ENCODE results near the gene DNAAF8.

DNAAF8 gene

DNA sequence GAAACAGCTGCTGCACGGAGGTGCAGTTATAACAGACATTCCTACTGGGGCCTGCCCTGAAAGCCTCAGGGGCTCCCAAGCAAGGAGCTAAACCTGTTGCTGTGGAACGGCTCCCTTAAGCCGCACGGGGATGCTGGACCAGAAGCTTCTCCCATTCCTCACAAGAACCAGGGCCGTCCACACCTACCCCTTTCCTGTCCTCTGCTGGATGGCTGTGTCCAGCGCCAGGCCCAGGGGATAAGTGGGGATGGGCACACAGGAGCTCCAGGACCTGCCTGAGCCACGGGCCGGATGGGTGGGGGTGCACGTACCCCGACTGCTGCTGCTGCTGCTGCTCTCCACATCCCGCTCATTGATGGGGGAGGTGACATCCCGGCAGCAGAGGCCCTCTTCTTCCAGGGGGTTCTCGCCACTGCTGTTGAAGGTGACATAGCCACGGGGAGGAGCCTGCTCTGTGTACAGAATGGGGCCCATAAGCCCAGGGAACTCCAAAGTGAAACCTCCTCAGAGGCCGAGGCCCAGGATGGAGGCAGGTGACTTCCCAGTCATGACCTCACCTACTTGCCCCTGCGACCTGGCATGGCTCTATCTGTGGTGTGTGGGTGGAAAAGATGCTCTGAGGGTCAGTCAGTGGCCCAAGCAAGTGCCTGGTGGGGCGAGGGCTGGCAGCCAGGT lies 32.4 kb upstream of the DNAAF8 start:
- H3K27ac ChIP-seq = no peak overlapping the region
- TF ChIP-seq, protein P1, sequence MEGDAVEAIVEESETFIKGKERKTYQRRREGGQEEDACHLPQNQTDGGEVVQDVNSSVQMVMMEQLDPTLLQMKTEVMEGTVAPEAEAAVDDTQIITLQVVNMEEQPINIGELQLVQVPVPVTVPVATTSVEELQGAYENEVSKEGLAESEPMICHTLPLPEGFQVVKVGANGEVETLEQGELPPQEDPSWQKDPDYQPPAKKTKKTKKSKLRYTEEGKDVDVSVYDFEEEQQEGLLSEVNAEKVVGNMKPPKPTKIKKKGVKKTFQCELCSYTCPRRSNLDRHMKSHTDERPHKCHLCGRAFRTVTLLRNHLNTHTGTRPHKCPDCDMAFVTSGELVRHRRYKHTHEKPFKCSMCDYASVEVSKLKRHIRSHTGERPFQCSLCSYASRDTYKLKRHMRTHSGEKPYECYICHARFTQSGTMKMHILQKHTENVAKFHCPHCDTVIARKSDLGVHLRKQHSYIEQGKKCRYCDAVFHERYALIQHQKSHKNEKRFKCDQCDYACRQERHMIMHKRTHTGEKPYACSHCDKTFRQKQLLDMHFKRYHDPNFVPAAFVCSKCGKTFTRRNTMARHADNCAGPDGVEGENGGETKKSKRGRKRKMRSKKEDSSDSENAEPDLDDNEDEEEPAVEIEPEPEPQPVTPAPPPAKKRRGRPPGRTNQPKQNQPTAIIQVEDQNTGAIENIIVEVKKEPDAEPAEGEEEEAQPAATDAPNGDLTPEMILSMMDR (conservative IDR thresholded peaks at IDR 0.05) = no peak

DNA sequence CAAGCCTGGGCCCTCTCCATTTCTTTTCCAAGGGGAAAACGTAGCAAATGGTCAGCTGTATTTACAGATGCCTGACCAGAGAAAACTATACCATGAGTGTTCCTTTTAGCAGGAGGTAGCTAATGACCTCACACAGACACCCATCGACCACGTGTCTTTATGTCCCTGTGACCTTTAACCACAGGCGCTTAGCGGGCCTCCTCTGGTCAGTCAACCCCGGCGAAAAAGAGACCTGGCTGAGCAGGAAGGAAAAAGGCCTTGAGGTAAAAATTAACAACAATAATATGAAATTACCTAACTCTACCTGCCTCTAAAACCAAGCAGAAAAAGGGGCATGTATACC lies 31.9 kb upstream of the DNAAF8 start:
- no peak overlapping the region for H3K27ac ChIP-seq
- TF ChIP-seq, protein P1 (conservative IDR thresholded peaks at IDR 0.05) = no peak

DNA sequence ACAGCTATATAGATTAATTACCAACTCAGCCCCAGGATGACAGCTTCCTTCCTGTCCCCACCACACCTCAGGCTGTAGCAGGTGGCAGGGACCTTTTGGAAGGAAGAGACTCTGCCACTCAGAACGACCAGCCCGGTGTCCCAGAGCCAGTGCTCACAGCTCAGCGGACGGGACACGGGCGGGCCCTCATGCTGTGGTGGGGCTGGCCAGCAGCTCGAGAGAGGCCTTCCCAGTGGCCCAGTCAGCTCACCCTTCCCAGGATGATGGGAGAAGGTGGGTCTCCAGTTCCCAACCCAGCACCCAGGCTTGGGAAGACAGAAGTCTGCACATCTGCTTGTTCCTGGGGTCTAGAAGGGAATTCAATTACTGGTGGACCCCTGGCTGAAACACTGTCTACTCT lies 30.4 kb upstream of the DNAAF8 start:
- TF ChIP-seq, protein P1 (conservative IDR thresholded peaks at IDR 0.05) = no peak
- no peak overlapping the region for H3K27ac ChIP-seq

- no peak overlapping the region for H3K27ac ChIP-seq
- TF ChIP-seq, protein P1 (conservative IDR thresholded peaks at IDR 0.05) = no peak
Observed at GRCh38 chr16:4704491-4704890, 29.8 kb upstream of the DNAAF8 start.

DNA sequence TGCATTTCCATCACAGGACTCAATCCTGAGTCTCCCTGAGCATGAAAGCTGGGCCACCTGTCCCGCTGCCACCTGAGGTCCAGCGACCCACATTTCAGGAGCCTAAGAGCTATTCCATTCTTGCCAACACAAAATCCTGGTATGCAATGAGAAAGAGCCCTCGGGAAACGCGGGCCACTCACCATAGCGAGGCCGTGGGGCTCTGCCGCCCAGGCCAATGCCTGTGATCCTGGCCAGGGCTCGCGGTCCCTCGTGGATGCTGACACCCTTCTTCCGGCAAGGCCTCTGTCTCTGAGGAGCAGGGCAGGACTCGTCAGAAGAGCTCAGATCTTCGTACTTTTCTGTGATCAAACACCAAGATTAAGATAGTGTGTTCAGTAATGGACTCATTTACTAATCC lies 29.4 kb upstream of the DNAAF8 start:
- TF ChIP-seq, protein P1 (conservative IDR thresholded peaks at IDR 0.05) = no peak
- H3K27ac ChIP-seq = no peak overlapping the region

GRCh38 chr16:4706871-4707270 lies 27.5 kb upstream of the DNAAF8 start:
- TF ChIP-seq, protein P1 (conservative IDR thresholded peaks at IDR 0.05) = no peak

GRCh38 chr16:4709481-4709880 lies 24.9 kb upstream of the DNAAF8 start:
- TF ChIP-seq, protein P1 (conservative IDR thresholded peaks at IDR 0.05) = no peak
- H3K27ac ChIP-seq = no peak overlapping the region

More at GRCh38 chr16:4706871-4707270, 27.5 kb upstream of the DNAAF8 start:
- no peak overlapping the region for H3K27ac ChIP-seq
